Measurements from ENCODE around the gene MMP2. TPM values are rescaled to one million over a fixed set of nuclear protein-coding genes. Genes with fewer than 3 reads are reported as not detected.

MMP2 gene
- total and polyA plus RNA-seq, 9 donors, result 102 to 629 (median 300) TPM

GRCh38 chr16:55498101-55498500, 19.1 kb downstream of the MMP2 start:
- H3K36me3 ChIP-seq, result no peaks in the 10 kb centered on the region
- no peak overlapping the region for H3K27ac ChIP-seq
- intact Hi-C loops (cut with DNase I), result no loop called here
- no peak for DNase-seq
- no peak for TF ChIP-seq EP300 (IDR thresholded peaks at IDR 0.05)
- TF ChIP-seq, protein P1, sequence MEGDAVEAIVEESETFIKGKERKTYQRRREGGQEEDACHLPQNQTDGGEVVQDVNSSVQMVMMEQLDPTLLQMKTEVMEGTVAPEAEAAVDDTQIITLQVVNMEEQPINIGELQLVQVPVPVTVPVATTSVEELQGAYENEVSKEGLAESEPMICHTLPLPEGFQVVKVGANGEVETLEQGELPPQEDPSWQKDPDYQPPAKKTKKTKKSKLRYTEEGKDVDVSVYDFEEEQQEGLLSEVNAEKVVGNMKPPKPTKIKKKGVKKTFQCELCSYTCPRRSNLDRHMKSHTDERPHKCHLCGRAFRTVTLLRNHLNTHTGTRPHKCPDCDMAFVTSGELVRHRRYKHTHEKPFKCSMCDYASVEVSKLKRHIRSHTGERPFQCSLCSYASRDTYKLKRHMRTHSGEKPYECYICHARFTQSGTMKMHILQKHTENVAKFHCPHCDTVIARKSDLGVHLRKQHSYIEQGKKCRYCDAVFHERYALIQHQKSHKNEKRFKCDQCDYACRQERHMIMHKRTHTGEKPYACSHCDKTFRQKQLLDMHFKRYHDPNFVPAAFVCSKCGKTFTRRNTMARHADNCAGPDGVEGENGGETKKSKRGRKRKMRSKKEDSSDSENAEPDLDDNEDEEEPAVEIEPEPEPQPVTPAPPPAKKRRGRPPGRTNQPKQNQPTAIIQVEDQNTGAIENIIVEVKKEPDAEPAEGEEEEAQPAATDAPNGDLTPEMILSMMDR (IDR thresholded peaks at IDR 0.05), result no peak
- TF ChIP-seq POLR2A (IDR thresholded peaks at IDR 0.05), result no peak
- no peak overlapping the region for H3K4me3 ChIP-seq
- H3K4me1 ChIP-seq (ENCODE audit: insufficient read depth), result peaks cover 7% of the 10 kb centered on the region
- H3K9me3 ChIP-seq, result no peaks in the 10 kb centered on the region
- WGBS, 3 donors, result 84 to 90% (median 86%) methylated on average over 6 of the region's 6 CpGs
- no peaks in the 10 kb centered on the region for H3K27me3 ChIP-seq

DNA sequence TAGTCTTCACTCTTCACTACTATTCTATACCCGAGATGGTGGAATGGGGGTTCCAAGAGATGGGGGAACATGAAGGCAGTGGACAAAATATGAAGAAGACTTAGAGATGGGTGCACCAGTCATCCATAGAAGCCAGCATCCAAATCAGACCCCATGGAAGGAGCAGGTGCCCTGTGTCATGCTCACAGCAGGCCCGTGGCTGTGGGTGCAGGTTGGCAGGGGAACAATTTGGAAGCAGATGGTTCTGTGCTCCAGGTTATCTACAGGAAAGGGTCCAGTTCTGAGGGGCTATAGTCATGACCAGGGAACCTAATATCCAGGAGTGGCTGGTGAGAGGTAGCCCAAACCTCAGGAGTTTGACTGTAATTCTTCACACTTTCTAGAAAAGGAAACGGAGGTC, 20.3 kb downstream of the MMP2 start:
- H3K27ac ChIP-seq, result no peak overlapping the region
- TF ChIP-seq EP300 (IDR thresholded peaks at IDR 0.05) (no peak), POLR2A (IDR thresholded peaks at IDR 0.05) (no peak)
- TF ChIP-seq, protein P1 (IDR thresholded peaks at IDR 0.05), result no peak
- no peaks in the 10 kb centered on the region for H3K36me3 ChIP-seq
- no peaks in the 10 kb centered on the region for H3K9me3 ChIP-seq
- no peaks in the 10 kb centered on the region for H3K27me3 ChIP-seq
- 66 to 79% (median 75%) methylated on average over 3 of the region's 3 CpGs for WGBS, 3 donors
- H3K4me1 ChIP-seq (ENCODE audit: insufficient read depth), result peaks cover 7% of the 10 kb centered on the region
- DNase-seq, result no peak
- intact Hi-C loops (cut with DNase I), result no loop called here
- H3K4me3 ChIP-seq, result no peak overlapping the region

GRCh38 chr16:55499951-55500529, 21.0 kb downstream of the MMP2 start:
- peaks cover 7% of the 10 kb centered on the region for H3K4me1 ChIP-seq (ENCODE audit: insufficient read depth)
- no peak overlapping the region for H3K4me3 ChIP-seq
- TF ChIP-seq EP300 (IDR thresholded peaks at IDR 0.05) (no peak), POLR2A (IDR thresholded peaks at IDR 0.05) (no peak)
- TF ChIP-seq, protein P1 (IDR thresholded peaks at IDR 0.05), result no peak
- WGBS, 3 donors, result 58 to 77% (median 64%) methylated on average over 10 of the region's 10 CpGs
- no peaks in the 10 kb centered on the region for H3K36me3 ChIP-seq
- no peak for DNase-seq
- H3K9me3 ChIP-seq, result no peaks in the 10 kb centered on the region
- no peaks in the 10 kb centered on the region for H3K27me3 ChIP-seq
- no peak overlapping the region for H3K27ac ChIP-seq
- intact Hi-C loops (cut with DNase I), result no loop called here

- WGBS, 3 donors, result 48 to 63% (median 50%) methylated on average over 3 of the region's 3 CpGs
Measured at GRCh38 chr16:55500530-55501011, 21.6 kb downstream of the MMP2 start.

More at GRCh38 chr16:55500530-55501011, 21.6 kb downstream of the MMP2 start:
- H3K27ac ChIP-seq, result no peak overlapping the region
- TF ChIP-seq EP300 (IDR thresholded peaks at IDR 0.05), result no peak
- TF ChIP-seq POLR2A (IDR thresholded peaks at IDR 0.05), result no peak
- TF ChIP-seq, protein P1 (IDR thresholded peaks at IDR 0.05), result no peak
- H3K9me3 ChIP-seq, result no peaks in the 10 kb centered on the region
- no peaks in the 10 kb centered on the region for H3K27me3 ChIP-seq
- H3K4me3 ChIP-seq, result no peak overlapping the region
- no peaks in the 10 kb centered on the region for H3K36me3 ChIP-seq
- intact Hi-C loops (cut with DNase I), result no loop called here
- peaks cover 7% of the 10 kb centered on the region for H3K4me1 ChIP-seq (ENCODE audit: insufficient read depth)
- peak in 1 of 5 donors; percentile 23 for DNase-seq

Measured in ovary (tissue), 9 donors.